H9 (cell line): Measurements from ENCODE around the gene SIGLEC9. TPM values are rescaled to one million over a fixed set of nuclear protein-coding genes. Genes with fewer than 3 reads are reported as not detected.

ENCODE experiments used
- DNase-seq: peaks from one replicate; pipeline ENCODE4 v3.0.0-alpha.2; 2017
- H2AFZ ChIP-seq: one replicate; pipeline ENCODE4 v1.6.1; 2013; ENCODE audit warnings: mild to moderate bottlenecking, low read length, control low read depth, moderate library complexity
- H2AK5ac ChIP-seq: 2 replicates; pipeline ENCODE4 v1.6.1; 2013; ENCODE audit warnings: low read length, control low read depth, mixed read lengths; ENCODE audit not compliant: insufficient read length
- H2BK120ac ChIP-seq: one replicate; pipeline ENCODE4 v1.6.1; 2013; ENCODE audit warnings: low read depth, mild to moderate bottlenecking, low read length, control low read depth, inconsistent platforms; ENCODE audit not compliant: poor library complexity, severe bottlenecking
- H2BK12ac ChIP-seq: 2 replicates; pipeline ENCODE4 v1.6.1; 2013; ENCODE audit warnings: low read length, control low read depth, mixed read lengths, low read depth; ENCODE audit not compliant: insufficient read length
- H2BK15ac ChIP-seq: 2 replicates; pipeline ENCODE4 v1.6.1; 2013; ENCODE audit warnings: low read depth, low read length, control low read depth
- H2BK20ac ChIP-seq: one replicate; pipeline ENCODE4 v1.6.1; 2013; ENCODE audit warnings: low read depth, mild to moderate bottlenecking, low read length, control low read depth, inconsistent platforms; ENCODE audit not compliant: poor library complexity, severe bottlenecking
- H2BK5ac ChIP-seq: 2 replicates; pipeline ENCODE4 v1.6.1; 2013; ENCODE audit warnings: low read length, control low read depth, mixed read lengths; ENCODE audit not compliant: insufficient read length
- H3K14ac ChIP-seq: 2 replicates; pipeline ENCODE4 v1.6.1; 2013; ENCODE audit warnings: low read length, control low read depth; ENCODE audit not compliant: insufficient read depth
- H3K18ac ChIP-seq: 2 replicates; pipeline ENCODE4 v1.6.1; 2013; ENCODE audit warnings: low read depth, mild to moderate bottlenecking, mixed read lengths, low read length, control low read depth; ENCODE audit not compliant: insufficient read length
- H3K23ac ChIP-seq: 2 replicates; pipeline ENCODE4 v1.6.1; 2013; ENCODE audit warnings: low read length, control low read depth, mixed read lengths, low read depth; ENCODE audit not compliant: insufficient read length
- H3K23me2 ChIP-seq: 2 replicates; pipeline ENCODE4 v1.6.1; 2013; ENCODE audit warnings: low read depth, mild to moderate bottlenecking, mixed read lengths, low read length, control low read depth; ENCODE audit not compliant: insufficient read length, poor library complexity, severe bottlenecking
- H3K27ac ChIP-seq: 2 replicates; pipeline ENCODE4 v1.5.1; 2013; ENCODE audit warnings: low read length, control low read depth, mixed read lengths, low read depth; ENCODE audit not compliant: insufficient read length
- H3K27me3 ChIP-seq: 2 replicates; pipeline ENCODE4 v1.6.1; 2013; ENCODE audit warnings: low read length, control low read depth, inconsistent platforms; ENCODE audit not compliant: insufficient read depth
- H3K4ac ChIP-seq: 2 replicates; pipeline ENCODE4 v1.6.1; 2013; ENCODE audit warnings: low read depth, mild to moderate bottlenecking, control low read depth, inconsistent platforms, low read length, moderate library complexity
- H3K4me1 ChIP-seq: 2 replicates; pipeline ENCODE4 v1.6.1; 2013; ENCODE audit warnings: low read length, control low read depth, inconsistent platforms; ENCODE audit not compliant: insufficient read depth
- H3K4me2 ChIP-seq: 2 replicates; pipeline ENCODE4 v1.6.1; 2013; ENCODE audit warnings: low read length, control low read depth, mixed read lengths; ENCODE audit not compliant: insufficient read length, insufficient read depth
- H3K56ac ChIP-seq: 2 replicates; pipeline ENCODE4 v1.6.1; 2013; ENCODE audit warnings: low read depth, mild to moderate bottlenecking, mixed read lengths, low read length, control low read depth; ENCODE audit not compliant: insufficient read length
- H3K79me1 ChIP-seq: 2 replicates; pipeline ENCODE4 v1.6.1; 2013; ENCODE audit warnings: low read depth, mild to moderate bottlenecking, moderate library complexity, low read length, control low read depth, inconsistent platforms; ENCODE audit not compliant: insufficient read depth, poor library complexity, severe bottlenecking
- H3K79me2 ChIP-seq: 2 replicates; pipeline ENCODE4 v1.6.1; 2013; ENCODE audit warnings: low read length, control low read depth, inconsistent platforms; ENCODE audit not compliant: insufficient read depth
- H3K9ac ChIP-seq: 2 replicates; pipeline ENCODE4 v1.6.1; 2013; ENCODE audit warnings: low read length, control low read depth, mixed read lengths; ENCODE audit not compliant: insufficient read length; ENCODE audit errors: extremely low read depth
- H3K9me3 ChIP-seq: one replicate; pipeline ENCODE4 v1.6.1; 2013; ENCODE audit warnings: low read depth, low read length, inconsistent platforms; ENCODE audit not compliant: control insufficient read depth
- H3T11ph ChIP-seq: one replicate; pipeline ENCODE4 v1.6.1; 2013; ENCODE audit warnings: mild to moderate bottlenecking, low read length, control low read depth, inconsistent platforms
- H4K20me1 ChIP-seq: one replicate; pipeline ENCODE4 v1.6.1; 2013; ENCODE audit not compliant: control insufficient read depth, insufficient read length, insufficient read depth
- H4K5ac ChIP-seq: 2 replicates; pipeline ENCODE4 v1.6.1; 2013; ENCODE audit warnings: low read depth, mild to moderate bottlenecking, mixed read lengths, low read length, control low read depth; ENCODE audit not compliant: insufficient read length
- H4K8ac ChIP-seq: replicated peaks from 2 replicates; pipeline ENCODE4 v1.6.1; 2013; ENCODE audit warnings: low read length, control low read depth, mixed read lengths, low read depth; ENCODE audit not compliant: insufficient read length
- H4K91ac ChIP-seq: 2 replicates; pipeline ENCODE4 v1.6.1; 2013; ENCODE audit warnings: low read depth, mild to moderate bottlenecking, moderate library complexity, mixed read lengths, low read length, control low read depth; ENCODE audit not compliant: insufficient read length
- H3K27ac Mint-ChIP-seq, 3 experiments: 2 replicates in 2 of 3; 3 replicates in 1 of 3; pipeline ENCODE4 v1.8.0; 2020 to 2021; ENCODE audit warnings: mixed read lengths in 3 of 3, mild to moderate bottlenecking in 1 of 3, moderate library complexity in 1 of 3
- H3K27me3 Mint-ChIP-seq: 2 replicates; pipeline ENCODE4 v1.8.0; 2021; ENCODE audit warnings: low read depth, mild to moderate bottlenecking, moderate library complexity, mixed read lengths
- H3K36me3 Mint-ChIP-seq, 3 experiments: 2 replicates in 2 of 3; 3 replicates in 1 of 3; pipeline ENCODE4 v1.8.0; 2020 to 2021; ENCODE audit warnings: low read depth in 3 of 3, mixed read lengths in 3 of 3; ENCODE audit not compliant: insufficient read depth in 1 of 3
- H3K4me1 Mint-ChIP-seq, 2 experiments: 2 replicates each; pipeline ENCODE4 v1.8.0; 2020; ENCODE audit warnings: mixed read lengths in 2 of 2
- H3K4me3 Mint-ChIP-seq, 2 experiments: 2 replicates in 1 of 2; 3 replicates in 1 of 2; pipeline ENCODE4 v1.8.0; 2020 to 2021; ENCODE audit warnings: mild to moderate bottlenecking in 2 of 2, mixed read lengths in 2 of 2, moderate library complexity in 1 of 2
- H3K9me3 Mint-ChIP-seq, 2 experiments: 2 replicates in 1 of 2; 3 replicates in 1 of 2; pipeline ENCODE4 v1.8.0; 2020; ENCODE audit warnings: mild to moderate bottlenecking in 2 of 2, mixed read lengths in 2 of 2, moderate library complexity in 1 of 2
- WGBS: extraction: QIAGEN DNeasy Blood & Tissue Kit; methylation state at CpG from one replicate; pipeline ENCODE4 v1.1.7; 2013; ENCODE audit warnings: missing lambda C conversion rate, low lambda C conversion rate, mixed read lengths; ENCODE audit not compliant: insufficient read length; ENCODE audit errors: extremely low coverage; 5-methylcytosine and 5-hydroxymethylcytosine counted together
- total RNA-seq: library from RNA; stranded (reverse); gene quantifications from 2 replicates; pipeline ENCODE4 v1.2.1, GENCODE V29; 2021
- TF ChIP-seq, protein P1 (sequence below): fragments of 200-600 bp; sonication (generic); conservative IDR thresholded peaks from 3 replicates; pipeline ENCODE4 v1.8.0; 2021; ENCODE audit warnings: antibody characterized with exemption, mild to moderate bottlenecking

Gene SIGLEC9
- total RNA-seq, 1 experiment from 2014 or later = not detected

GRCh38 chr19:51150627-51151026, 25.9 kb downstream of the SIGLEC9 start:
- H3K4me1 ChIP-seq = no peaks in the 10 kb centered on the region
- H2AK5ac ChIP-seq = no peak overlapping the region
- no peak overlapping the region for H4K8ac ChIP-seq
- H3K9me3 ChIP-seq = no peaks in the 10 kb centered on the region
- H3K4me3 Mint-ChIP-seq = no peak overlapping the region
- no peak overlapping the region for H3K56ac ChIP-seq
- no peaks in the 10 kb centered on the region for H3K23me2 ChIP-seq
- TF ChIP-seq, protein P1, sequence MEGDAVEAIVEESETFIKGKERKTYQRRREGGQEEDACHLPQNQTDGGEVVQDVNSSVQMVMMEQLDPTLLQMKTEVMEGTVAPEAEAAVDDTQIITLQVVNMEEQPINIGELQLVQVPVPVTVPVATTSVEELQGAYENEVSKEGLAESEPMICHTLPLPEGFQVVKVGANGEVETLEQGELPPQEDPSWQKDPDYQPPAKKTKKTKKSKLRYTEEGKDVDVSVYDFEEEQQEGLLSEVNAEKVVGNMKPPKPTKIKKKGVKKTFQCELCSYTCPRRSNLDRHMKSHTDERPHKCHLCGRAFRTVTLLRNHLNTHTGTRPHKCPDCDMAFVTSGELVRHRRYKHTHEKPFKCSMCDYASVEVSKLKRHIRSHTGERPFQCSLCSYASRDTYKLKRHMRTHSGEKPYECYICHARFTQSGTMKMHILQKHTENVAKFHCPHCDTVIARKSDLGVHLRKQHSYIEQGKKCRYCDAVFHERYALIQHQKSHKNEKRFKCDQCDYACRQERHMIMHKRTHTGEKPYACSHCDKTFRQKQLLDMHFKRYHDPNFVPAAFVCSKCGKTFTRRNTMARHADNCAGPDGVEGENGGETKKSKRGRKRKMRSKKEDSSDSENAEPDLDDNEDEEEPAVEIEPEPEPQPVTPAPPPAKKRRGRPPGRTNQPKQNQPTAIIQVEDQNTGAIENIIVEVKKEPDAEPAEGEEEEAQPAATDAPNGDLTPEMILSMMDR = no peak
- H3K79me1 ChIP-seq = no peaks in the 10 kb centered on the region
- H3K23ac ChIP-seq = no peak overlapping the region
- no peak overlapping the region for H2BK20ac ChIP-seq
- no peak overlapping the region for H4K91ac ChIP-seq
- H2BK120ac ChIP-seq = no peak overlapping the region
- H3K4me1 Mint-ChIP-seq = 0 out of 4 replicates have a peak, but pooled peaks cover 0 to 3% of the 10 kb centered on the region in 2 experiments
- H4K5ac ChIP-seq = no peak overlapping the region
- H3K9ac ChIP-seq = no peak overlapping the region
- no peaks in the 10 kb centered on the region for H3K79me2 ChIP-seq
- H3K9me3 Mint-ChIP-seq = no peaks in the 10 kb centered on the region; a peak in 2 of 5 replicates
- H2BK15ac ChIP-seq = no peak overlapping the region
- peaks cover 20% of the 10 kb centered on the region for H3K27me3 Mint-ChIP-seq
- H4K20me1 ChIP-seq = no peaks in the 10 kb centered on the region
- H3K27ac ChIP-seq = no peak overlapping the region
- no peak for DNase-seq
- no peaks in the 10 kb centered on the region for H3K36me3 Mint-ChIP-seq
- no peak overlapping the region for H3K4ac ChIP-seq
- WGBS = no CpG with 5 or more reads among the region's 3 CpGs
- no peak overlapping the region for H3K14ac ChIP-seq
- no peaks in the 10 kb centered on the region for H3K27me3 ChIP-seq
- no peak overlapping the region for H3K27ac Mint-ChIP-seq
- H2AFZ ChIP-seq = no peak overlapping the region
- H2BK5ac ChIP-seq = no peak overlapping the region
- H3T11ph ChIP-seq = no peak overlapping the region
- H3K4me2 ChIP-seq = no peak overlapping the region
- no peak overlapping the region for H3K18ac ChIP-seq
- H2BK12ac ChIP-seq = no peak overlapping the region
